GM18951 (cell line): ENCODE measurements around the gene TFF1.

Experiments used
- POLR2A ChIP-seq: IDR thresholded peaks from 4 replicates; pipeline ENCODE4 v1.6.1; 2011; ENCODE audit warnings: mild to moderate bottlenecking; ENCODE audit not compliant: insufficient read length, insufficient read depth; ENCODE audit errors: extremely low read depth
- in situ Hi-C: fragments of 300-500 bp; cut with MboI; formaldehyde crosslinking; loops from one replicate; pipeline ENCODE4 v1.12.0; 2022; ENCODE audit warnings: low sequenced_read_pairs, mixed read lengths, inconsistent platforms; ENCODE audit not compliant: unreplicated experiment

TFF1 gene

DNA sequence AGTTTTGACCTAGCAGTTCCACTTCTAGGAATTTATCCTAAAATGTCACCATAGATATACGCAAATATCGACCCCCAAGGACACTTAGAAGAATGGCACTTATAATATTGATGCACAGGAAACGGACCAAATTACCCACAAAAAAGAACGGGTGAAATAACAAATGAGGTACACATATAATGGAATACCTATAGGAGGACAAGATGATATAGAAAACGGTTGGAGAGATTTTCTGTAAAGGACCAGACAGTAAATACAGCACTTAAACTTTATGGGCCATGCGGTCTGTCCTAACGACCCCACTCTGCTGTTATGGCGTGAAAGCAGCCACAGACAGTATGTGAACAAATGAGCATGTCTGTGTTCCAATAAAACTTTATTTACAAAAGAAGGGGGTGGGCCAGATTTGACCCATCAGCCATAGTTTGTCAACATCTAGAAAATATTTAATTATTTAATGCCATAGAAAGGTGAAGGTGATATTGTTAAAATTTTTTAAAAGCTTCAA, 27.2 kb upstream of the TFF1 start:
- in situ Hi-C loops = no loop called here
- TF ChIP-seq POLR2A = no peak

DNA sequence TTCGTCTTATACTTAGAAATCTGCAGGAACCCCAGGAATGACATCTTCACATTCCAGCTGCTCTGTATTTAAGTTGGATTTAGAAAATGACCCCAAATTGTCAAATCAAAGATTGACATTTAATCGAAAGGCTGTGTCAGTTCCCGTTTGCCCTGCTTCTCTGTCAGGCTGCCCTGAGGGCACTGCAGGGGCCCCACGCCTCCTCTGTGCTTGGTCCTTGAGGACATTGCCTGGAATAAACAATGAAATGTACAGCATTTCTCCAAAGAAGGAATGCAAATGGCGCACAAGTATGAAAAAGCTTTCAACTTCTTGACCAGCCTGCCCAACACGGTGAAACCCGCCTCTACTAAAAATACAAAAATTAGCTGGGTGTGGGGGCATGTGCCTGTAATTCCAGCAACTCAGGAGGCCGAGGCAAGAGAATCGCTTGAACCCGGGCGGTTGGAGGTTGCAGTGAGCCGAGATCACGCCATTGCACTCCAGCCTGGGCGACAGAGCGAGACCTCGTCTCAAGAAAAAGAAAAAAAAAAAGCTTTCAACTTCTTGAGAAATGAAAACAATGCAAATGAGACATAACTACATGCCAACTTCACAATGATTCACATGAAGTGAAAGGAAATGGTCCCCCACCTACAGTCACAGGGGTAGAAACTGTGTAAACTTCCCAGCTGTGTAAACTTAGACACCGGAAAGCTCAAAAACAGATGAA, 26.6 kb upstream of the TFF1 start:
- in situ Hi-C loops = no loop called here
- TF ChIP-seq POLR2A = no peak

DNA sequence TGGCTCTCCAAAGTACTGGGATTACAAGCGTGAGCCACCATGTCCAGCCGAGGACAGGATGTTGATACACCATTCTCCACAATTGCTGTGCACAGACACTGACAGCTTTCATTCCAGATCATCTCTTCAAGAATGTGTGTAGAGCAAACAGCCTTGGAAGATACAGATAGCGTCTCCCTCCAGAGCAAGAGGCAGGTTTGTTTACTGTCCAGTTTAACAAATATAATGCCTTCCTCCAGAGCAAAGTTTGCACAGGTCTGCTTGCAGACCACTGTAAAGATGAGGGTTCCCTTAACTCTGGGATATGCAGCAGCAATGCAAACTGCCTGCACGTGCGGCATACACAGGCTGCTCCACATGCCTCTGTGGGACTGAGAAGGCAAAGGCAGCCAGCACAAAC, 25.0 kb upstream of the TFF1 start:
- in situ Hi-C loops = no loop called here

DNA sequence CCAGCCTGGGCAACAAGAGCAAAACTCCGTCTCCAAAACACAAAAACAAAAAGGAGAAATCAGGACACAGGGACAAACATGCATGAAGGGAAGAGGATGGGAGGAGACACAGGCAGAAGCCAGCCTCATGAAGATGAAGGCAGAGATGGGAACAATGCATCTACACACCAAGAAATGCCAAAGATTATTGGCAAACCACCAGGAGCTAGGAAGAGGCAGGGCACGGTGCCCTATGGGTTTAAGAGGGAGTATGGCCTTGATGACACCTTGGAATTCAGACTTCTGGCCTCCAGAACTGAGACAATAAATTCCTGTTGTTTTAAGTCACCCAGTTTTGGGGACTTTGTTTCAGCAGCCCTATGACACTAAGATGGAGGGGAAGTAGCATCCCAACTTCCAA, 24.4 kb upstream of the TFF1 start:
- in situ Hi-C loops = no loop called here
- no peak for TF ChIP-seq POLR2A

More for the DNA sequence above, 25.0 kb upstream of the TFF1 start:
- TF ChIP-seq POLR2A = no peak

DNA sequence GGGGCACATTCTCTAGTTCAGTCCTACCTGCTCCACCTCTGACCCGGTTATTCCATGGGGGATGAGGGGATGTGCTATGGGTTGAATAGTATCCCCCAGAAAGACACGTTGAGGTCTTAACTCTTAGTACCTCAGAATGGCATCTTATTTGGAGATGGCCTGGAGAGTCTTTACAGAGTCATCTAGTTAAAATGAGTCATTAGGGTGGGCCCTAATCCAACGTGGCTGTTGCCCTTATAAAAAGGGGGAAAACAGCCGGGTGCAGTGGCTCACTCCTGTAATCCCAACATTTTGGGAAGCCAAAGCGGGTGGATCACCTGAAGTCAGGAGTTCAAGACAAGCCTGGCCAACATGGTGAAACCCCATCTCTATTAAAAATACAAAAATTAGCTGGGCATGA, 23.9 kb upstream of the TFF1 start:
- in situ Hi-C loops = no loop called here
- no peak for TF ChIP-seq POLR2A

DNA sequence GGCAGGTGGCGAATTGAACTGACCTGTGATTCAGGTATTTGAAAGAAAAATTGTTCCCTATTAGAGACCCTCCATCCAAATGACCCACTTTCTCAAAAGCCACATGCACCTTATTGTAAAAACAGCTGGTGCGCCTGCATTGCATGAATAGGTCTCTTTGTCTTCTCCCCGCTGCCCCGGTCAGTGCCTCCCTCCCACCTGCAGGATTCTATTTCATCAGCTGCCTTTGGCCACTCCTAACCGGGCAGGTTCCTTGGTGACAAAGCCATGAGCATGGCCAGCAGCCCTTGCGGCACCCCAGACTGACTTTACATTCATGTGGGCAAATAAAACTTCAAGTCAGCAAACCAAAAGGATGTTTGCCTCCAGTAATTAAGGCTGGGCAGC, 23.1 kb upstream of the TFF1 start:
- TF ChIP-seq POLR2A = no peak
- in situ Hi-C loops = no loop called here

DNA sequence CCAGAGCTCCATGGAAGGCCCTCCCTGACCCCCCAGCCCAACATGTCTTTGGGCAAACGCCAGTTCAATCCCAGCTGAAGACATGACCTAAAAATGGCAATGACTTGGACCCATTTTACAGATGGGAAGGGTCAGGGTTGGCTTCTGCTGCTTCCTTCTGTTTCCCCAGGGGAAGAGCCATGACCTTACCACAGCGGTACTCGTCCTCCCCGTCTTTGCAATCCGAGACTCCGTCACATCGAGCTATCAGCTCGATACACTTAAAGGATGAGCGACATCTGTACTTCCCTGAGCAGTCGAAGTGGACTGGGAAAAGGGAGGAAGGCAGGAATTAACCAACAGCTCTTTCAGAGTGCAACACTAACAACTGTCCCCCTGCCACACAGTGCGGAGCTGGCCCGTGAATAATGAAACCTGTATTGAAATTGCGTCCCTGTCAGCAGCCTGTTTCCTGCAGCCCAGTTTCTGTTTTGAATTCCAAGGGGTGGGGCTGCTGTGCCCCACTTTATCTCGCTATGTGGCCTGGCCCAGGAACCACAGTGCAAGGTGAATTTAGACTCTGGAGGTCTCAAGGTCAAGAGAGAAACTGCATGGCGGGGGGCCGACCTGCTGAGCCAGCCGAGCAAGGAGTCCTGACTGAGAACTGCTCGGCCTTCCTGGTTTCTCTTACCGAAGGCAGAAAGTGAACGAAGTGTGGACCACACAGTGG, 22.6 kb upstream of the TFF1 start:
- in situ Hi-C loops = no loop called here
- no peak for TF ChIP-seq POLR2A

DNA sequence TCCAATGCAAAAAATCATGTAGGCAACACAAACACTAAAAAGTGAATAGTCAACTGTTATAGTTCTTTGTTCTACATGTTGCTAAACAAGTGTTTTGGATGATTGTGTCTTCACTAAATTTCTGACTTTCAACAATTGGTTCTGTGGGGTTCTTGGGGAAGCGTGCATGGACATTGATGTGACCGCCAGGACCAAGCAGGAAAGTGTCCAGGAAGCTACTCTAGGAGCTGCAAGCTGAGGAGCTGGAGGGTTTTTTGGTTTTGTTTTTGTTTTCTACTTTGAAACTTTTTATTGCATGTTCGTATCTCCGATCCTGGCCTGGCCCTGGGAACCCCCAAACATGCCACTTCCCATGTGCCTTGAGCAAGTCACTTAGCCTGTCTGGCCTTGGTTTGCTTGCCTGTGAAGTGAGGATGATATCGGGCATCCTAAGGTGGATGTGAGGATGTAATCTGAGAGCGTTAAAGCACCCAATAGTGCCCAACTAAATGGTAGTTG, 21.6 kb upstream of the TFF1 start:
- TF ChIP-seq POLR2A = no peak
- in situ Hi-C loops = no loop called here

DNA sequence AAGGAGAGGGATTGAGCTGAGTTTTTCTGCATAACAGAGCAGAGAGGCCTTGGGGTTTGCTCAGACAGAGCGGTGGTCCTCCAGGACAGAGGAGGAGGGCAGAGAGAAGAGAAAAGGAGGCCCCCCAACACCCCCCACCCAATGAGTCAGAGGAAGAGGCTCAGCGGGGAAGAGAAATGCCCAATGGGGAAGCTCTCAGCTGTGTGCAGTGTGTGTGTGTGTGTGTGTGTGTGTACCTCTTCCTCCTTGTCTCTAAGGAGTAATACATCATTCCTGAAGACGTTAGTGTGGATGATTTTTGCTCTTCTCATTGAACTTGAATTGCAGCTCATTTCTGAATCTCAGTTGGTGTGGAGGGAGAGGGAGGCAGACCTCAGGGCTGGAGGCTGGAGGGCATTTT, 20.8 kb upstream of the TFF1 start:
- TF ChIP-seq POLR2A = no peak
- in situ Hi-C loops = no loop called here

DNA sequence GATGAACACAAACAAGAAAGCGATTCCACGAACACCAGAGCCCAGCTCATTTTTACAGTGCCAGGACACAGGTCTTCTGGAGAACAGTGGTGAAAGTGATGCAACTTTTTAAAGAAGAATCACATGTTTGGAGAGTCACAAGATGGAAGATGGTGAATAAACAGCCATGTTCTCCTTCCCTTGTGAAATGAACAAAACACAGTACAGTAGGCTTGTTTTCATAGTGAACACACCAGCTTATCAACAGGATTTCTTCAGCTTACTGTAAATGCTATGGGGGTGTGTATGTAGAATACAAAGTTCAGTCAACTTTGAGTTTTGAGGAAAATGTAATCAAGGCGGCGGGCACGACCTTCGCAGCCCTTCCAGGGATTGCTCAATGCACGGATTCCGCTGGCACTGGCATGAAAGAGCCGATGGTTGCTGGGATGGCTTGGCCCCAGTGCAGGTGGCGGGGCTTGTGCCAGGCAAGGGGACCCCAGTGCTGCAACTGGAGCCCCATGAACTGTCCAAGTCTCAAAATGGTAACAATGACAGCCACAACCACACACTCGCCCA, 19.8 kb upstream of the TFF1 start:
- in situ Hi-C loops = no loop called here
- TF ChIP-seq POLR2A = no peak

DNA sequence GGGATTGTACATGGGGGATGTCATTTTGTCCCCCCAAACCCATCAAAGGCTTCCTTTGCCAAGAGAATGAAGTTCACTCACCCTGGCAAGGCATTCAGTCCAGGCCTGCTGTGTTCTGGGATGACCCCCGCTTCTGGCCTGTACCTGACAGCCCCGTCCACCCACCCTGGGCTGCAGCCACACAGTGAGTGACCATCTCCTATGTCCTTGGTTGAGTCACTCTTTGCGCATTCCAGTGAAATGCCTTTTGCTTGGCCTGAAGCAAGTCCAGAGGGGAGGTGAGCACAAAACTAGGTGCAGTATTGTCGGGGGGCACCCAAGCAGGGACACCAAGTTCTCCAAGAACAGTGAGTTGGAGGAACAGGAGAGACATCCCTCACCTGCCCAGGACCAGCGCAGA, 19.3 kb upstream of the TFF1 start:
- no peak for TF ChIP-seq POLR2A

DNA sequence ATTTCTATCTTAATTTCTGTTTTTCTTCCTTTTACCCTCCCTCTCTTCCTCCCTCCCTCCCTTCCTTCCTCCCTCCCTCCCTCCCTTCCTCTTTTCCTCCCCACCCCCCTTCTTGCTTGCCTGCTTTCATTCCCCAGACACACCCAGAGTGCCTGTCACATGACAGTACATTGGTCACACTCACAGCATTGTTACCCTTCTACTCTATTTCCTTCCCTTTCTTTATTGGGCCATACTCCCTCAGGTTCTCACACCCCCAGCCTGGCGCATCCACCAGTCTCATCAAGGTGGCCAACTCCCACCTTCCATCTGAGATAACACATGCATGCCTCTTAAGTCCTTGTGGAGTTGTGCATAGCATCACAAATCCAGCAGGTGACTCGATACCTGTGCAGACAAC, 18.7 kb upstream of the TFF1 start:
- in situ Hi-C loops = no loop called here
- no peak for TF ChIP-seq POLR2A

More for the DNA sequence above, 19.3 kb upstream of the TFF1 start:
- in situ Hi-C loops = no loop called here

DNA sequence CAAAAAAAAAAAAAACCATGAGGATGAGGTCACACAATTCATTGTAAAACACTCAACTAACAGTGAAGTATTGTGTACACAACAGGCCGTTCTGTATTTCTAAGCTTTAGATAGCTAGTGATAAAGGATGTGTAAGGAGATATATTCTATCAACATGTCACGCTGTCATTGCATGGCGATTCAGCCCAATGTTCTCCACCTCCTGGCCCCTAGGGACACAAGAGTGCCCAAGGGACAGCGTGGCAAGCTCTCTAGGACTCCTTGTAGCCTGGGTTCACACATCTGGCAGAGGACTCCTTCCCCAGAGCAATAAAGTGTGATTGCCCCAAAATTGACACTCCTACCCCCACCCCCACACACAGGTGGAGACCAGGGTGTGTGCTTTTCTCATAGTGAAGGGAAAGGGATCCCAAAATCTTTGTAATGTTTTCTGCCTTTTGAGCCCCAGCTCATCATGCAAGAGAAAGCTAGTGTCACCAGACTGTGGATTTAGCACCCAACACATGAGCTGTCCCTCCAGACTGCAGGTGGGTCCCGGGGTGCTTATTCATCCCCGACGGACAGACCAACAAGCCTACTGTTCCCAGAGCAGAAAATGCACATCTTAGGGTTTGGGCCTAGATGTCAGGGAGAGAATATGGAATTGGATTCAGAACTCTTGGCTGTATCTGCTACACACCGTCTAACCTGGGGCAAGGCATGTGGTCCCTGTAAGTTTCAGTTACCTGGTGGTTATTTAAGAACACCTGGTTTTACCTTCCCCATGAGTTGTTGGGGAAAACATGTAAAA, 18.0 kb upstream of the TFF1 start:
- in situ Hi-C loops = no loop called here
- no peak for TF ChIP-seq POLR2A

DNA sequence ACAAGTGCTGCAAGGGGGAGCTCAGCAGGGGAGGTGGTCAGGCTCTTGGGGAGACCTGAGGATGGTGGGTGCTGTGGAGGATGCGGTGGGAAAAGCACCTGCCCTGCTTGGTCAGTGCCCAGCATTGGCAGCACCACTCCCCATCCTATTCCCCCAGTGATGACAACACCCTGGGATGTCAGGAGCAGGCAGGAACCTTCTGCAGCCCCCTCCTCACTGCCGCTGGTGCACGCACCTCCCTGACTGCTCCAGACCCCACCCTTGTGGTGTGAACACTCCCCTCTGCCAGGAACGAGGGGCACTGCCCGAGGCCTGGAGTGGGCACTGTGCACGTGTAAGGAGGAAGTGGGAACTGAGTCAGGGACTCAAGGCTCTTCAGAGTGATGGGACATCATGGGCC, 17.0 kb upstream of the TFF1 start:
- TF ChIP-seq POLR2A = no peak
- in situ Hi-C loops = no loop called here
